Hepatocyte (in vitro differentiated cells): ENCODE results near the gene C2orf92.

Source experiments
- CTCF ChIP-seq: fragments of 200-600 bp; sonication (generic); IDR thresholded peaks from 2 replicates; pipeline ENCODE4 v1.5.1; 2016; ENCODE audit warnings: antibody characterized with exemption, mild to moderate bottlenecking; ENCODE audit not compliant: poor library complexity
- EZH2 ChIP-seq: fragments of 200-600 bp; sonication (generic); IDR thresholded peaks from 2 replicates; pipeline ENCODE4 v1.6.1; 2016; ENCODE audit warnings: antibody characterized with exemption, mild to moderate bottlenecking, borderline replicate concordance
- EZH2phosphoT487 ChIP-seq: fragments of 200-600 bp; sonication (generic); IDR thresholded peaks from one replicate; pipeline ENCODE4 v1.6.1; 2018; ENCODE audit warnings: antibody characterized with exemption, mild to moderate bottlenecking, low read depth, moderate library complexity; ENCODE audit not compliant: unreplicated experiment, severe bottlenecking

- TF ChIP-seq CTCF (no peak), EZH2 (no peak), EZH2phosphoT487 (no peak)
Observed at GRCh38 chr2:97661927-97662326, 7.6 kb upstream of the C2orf92 start.
